Suprapubic skin (tissue), 4 donors: ENCODE measurements around the gene FAM53A. TPM values are rescaled to one million over a fixed set of nuclear protein-coding genes. Genes with fewer than 3 reads are reported as not detected.

Experiments used
- DNase-seq, 2 donors: peaks; one replicate each; pipeline ENCODE4 v3.0.0-alpha.2; 2019; ENCODE audit warnings: low spot score in 2 of 2
- H3K27ac ChIP-seq: fragments of 200-600 bp; sonication (generic); one replicate; pipeline ENCODE4 v1.5.1; 2019
- H3K27me3 ChIP-seq: fragments of 200-600 bp; sonication (generic); one replicate; pipeline ENCODE4 v1.5.1; 2019
- H3K36me3 ChIP-seq: fragments of 200-600 bp; sonication (generic); one replicate; pipeline ENCODE4 v1.5.1; 2019
- H3K4me1 ChIP-seq: fragments of 200-600 bp; sonication (generic); one replicate; pipeline ENCODE4 v1.5.1; 2019
- H3K4me3 ChIP-seq: fragments of 200-600 bp; sonication (generic); one replicate; pipeline ENCODE4 v1.5.1; 2019; ENCODE audit warnings: mild to moderate bottlenecking
- H3K9me3 ChIP-seq: fragments of 200-600 bp; sonication (generic); one replicate; pipeline ENCODE4 v1.5.1; 2019
- CTCF ChIP-seq, 2 donors: fragments of 200-600 bp in 1 of 2; fragments of 450-650 bp in 1 of 2; sonication (generic) in 1 of 2; IDR thresholded peaks; one replicate each; pipeline ENCODE4 v1.5.1; 2016 to 2019; ENCODE audit warnings: antibody characterized with exemption in 2 of 2, mild to moderate bottlenecking in 1 of 2, moderate library complexity in 1 of 2
- EP300 ChIP-seq: sonication (generic); formaldehyde crosslinking; IDR thresholded peaks from one replicate; pipeline ENCODE4 v1.6.1; 2017; ENCODE audit warnings: antibody characterized with exemption
- POLR2A ChIP-seq, 2 donors: fragments of 450-650 bp; IDR thresholded peaks; one replicate each; pipeline ENCODE4 v1.6.1; 2017; ENCODE audit warnings: antibody characterized with exemption in 2 of 2, mild to moderate bottlenecking in 2 of 2, moderate library complexity in 2 of 2
- POLR2AphosphoS5 ChIP-seq, 3 donors: sonication (generic); formaldehyde crosslinking; IDR thresholded peaks; one replicate each; pipeline ENCODE4 v1.6.1; 2017; ENCODE audit warnings: antibody characterized with exemption in 3 of 3
- WGBS: methylation state at CpG from one replicate; pipeline ENCODE4 v1.1.5; 2018; 5-methylcytosine and 5-hydroxymethylcytosine counted together
- total RNA-seq, 4 donors: library from RNA; depleted of rRNA; stranded (reverse); fragments of >200 nt; gene quantifications; one replicate each; pipeline ENCODE4 v1.1.0, GENCODE V29; 2016

Gene FAM53A
- total RNA-seq, 4 donors from 2014 or later = 2.2 to 8.0 (median 4.9) TPM

DNA sequence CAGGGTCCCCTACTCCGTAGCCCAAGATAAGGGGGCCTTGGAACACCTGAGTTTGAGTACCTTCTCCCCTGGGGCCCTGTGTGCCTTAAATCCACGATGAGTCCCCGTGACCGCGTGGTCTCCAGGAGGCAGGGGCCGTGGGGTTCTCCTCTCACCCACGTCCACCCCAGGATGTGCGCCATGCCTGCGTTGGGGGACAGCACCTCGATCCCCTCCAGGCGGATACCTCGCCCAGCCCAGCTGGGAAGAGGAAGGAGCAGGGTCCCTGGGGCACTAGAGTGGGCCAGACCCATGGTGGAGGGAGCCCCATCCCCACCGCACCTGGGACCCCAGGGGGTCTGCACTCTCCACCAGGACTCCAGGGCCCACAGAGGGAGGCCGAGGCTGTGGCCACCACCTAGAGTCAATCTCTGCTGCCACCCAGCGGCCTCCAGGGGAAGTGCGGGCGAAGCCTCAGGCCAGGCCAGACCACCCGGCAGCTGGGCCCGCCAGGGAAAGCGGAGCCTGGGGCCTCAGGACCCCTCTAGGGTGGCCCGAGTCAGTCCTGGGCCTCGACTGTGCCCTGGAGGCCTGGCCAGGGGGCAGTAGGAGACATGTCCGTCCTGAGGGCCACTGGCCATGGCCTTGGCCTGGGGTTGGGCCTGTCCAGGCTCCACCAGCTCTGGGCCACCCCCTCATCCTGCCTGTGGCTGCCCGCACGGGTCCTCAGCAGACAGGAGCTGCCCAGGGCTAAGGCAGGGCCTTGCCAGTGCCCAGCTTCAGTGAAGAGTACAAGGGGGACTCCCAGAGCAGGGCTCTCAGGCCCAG is 55.0 kb downstream of the FAM53A start:
- peaks cover 4% of the 10 kb centered on the region for H3K27me3 ChIP-seq
- no peaks in the 10 kb centered on the region for H3K9me3 ChIP-seq
- peaks cover 4% of the 10 kb centered on the region for H3K4me1 ChIP-seq
- H3K4me3 ChIP-seq = no peak overlapping the region
- no peak overlapping the region for H3K27ac ChIP-seq
- no peaks in the 10 kb centered on the region for H3K36me3 ChIP-seq
- no peak for TF ChIP-seq EP300
- no peak for TF ChIP-seq POLR2A (IDR thresholded peaks at IDR 0.05)
- no peak for TF ChIP-seq POLR2AphosphoS5 (IDR thresholded peaks at IDR 0.05)
- TF ChIP-seq CTCF (IDR thresholded peaks at IDR 0.05) = peak; percentile 62 to 99
- WGBS = 11% methylated on average over 11 of the region's 25 CpGs
- peak; percentile 74 to 87 for DNase-seq

- no peak for DNase-seq
- no peaks in the 10 kb centered on the region for H3K36me3 ChIP-seq
These were observed 56.4 kb downstream of the FAM53A start for GRCh38 chr4:1627417-1628313.

DNA sequence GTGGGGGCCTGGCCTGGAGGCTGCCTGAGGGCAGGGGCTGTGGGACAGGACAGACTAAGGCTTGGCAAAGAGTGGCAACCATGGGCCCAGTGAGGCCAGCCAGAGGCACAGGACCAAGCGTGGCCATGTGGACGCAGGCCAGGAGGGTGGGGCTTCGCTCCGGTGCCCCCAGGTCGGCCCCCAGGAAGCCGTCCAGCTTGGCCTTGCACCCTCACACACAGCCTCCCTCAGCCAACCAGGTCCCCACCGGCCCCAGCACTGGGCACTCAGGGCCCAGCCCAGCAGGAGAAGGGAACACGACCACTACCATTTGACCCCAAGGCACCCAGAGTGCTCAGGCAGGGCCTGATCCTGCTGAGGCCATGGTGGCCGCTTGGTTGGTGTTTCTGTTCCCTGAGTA is 57.2 kb downstream of the FAM53A start:
- WGBS = 84% methylated on average over 6 of the region's 9 CpGs
- Histone ChIP-seq H3K36me3 (no peaks in the 10 kb centered on the region), H3K4me3 (no peak overlapping the region), H3K27me3 (no peaks in the 10 kb centered on the region), H3K9me3 (no peaks in the 10 kb centered on the region), H3K4me1 (peaks cover 4% of the 10 kb centered on the region), H3K27ac (no peak overlapping the region)
- no peak for DNase-seq
- TF ChIP-seq POLR2A (IDR thresholded peaks at IDR 0.05) (no peak), CTCF (IDR thresholded peaks at IDR 0.05) (no peak), EP300 (no peak)

More at GRCh38 chr4:1627417-1628313, 56.4 kb downstream of the FAM53A start:
- Histone ChIP-seq H3K9me3 (no peaks in the 10 kb centered on the region), H3K4me1 (peaks cover 4% of the 10 kb centered on the region), H3K4me3 (no peak overlapping the region), H3K27me3 (no peaks in the 10 kb centered on the region), H3K27ac (no peak overlapping the region)
- 60% methylated on average over 1 of the region's 16 CpGs for WGBS
- TF ChIP-seq POLR2AphosphoS5 (IDR thresholded peaks at IDR 0.05) = no peak
- TF ChIP-seq EP300 = no peak
- TF ChIP-seq POLR2A (IDR thresholded peaks at IDR 0.05) = no peak
- no peak for TF ChIP-seq CTCF (IDR thresholded peaks at IDR 0.05)

GRCh38 chr4:1626151-1626550 is 58.0 kb downstream of the FAM53A start:
- H3K27ac ChIP-seq = no peak overlapping the region

More at GRCh38 chr4:1626151-1626550, 58.0 kb downstream of the FAM53A start:
- 85% methylated on average over 4 of the region's 16 CpGs for WGBS
- H3K4me1 ChIP-seq = peaks cover 4% of the 10 kb centered on the region
- no peak for TF ChIP-seq EP300
- TF ChIP-seq POLR2AphosphoS5 (IDR thresholded peaks at IDR 0.05) = no peak
- no peak for TF ChIP-seq POLR2A (IDR thresholded peaks at IDR 0.05)
- TF ChIP-seq CTCF (IDR thresholded peaks at IDR 0.05) = no peak
- DNase-seq = no peak
- H3K36me3 ChIP-seq = no peaks in the 10 kb centered on the region
- no peaks in the 10 kb centered on the region for H3K9me3 ChIP-seq
- no peak overlapping the region for H3K4me3 ChIP-seq
- H3K27me3 ChIP-seq = no peaks in the 10 kb centered on the region
